T-helper 2 cell treated with Interferon-gamma antibody and Interleukin-4, amounts not matched to agents 5 μg/mL and 100 μg/mL, for 36 hours (primary cell): Measurements from ENCODE around the gene ZNF831.
A peak's percentile ranks its signal among the peaks of the same experiment; 100 is the strongest.

Experiments used
- DNase-seq: peaks from one replicate; pipeline ENCODE4 v3.0.0; 2021; ENCODE audit warnings: low spot score
- H3K27ac Mint-ChIP-seq: one replicate; pipeline ENCODE4 v1.8.0; 2021; ENCODE audit warnings: mild to moderate bottlenecking, mixed read lengths
- H3K27me3 Mint-ChIP-seq: one replicate; pipeline ENCODE4 v1.8.0; 2021; ENCODE audit warnings: low read depth, mixed read lengths
- H3K36me3 Mint-ChIP-seq: one replicate; pipeline ENCODE4 v1.8.0; 2021; ENCODE audit warnings: low read depth, mixed read lengths
- H3K4me1 Mint-ChIP-seq: one replicate; pipeline ENCODE4 v1.8.0; 2021; ENCODE audit warnings: low read depth, mixed read lengths
- H3K4me3 Mint-ChIP-seq: one replicate; pipeline ENCODE4 v1.8.0; 2022; ENCODE audit warnings: mild to moderate bottlenecking, moderate library complexity, mixed read lengths
- H3K9me3 Mint-ChIP-seq: one replicate; pipeline ENCODE4 v1.8.0; 2021; ENCODE audit warnings: mixed read lengths

Gene ZNF831

DNA sequence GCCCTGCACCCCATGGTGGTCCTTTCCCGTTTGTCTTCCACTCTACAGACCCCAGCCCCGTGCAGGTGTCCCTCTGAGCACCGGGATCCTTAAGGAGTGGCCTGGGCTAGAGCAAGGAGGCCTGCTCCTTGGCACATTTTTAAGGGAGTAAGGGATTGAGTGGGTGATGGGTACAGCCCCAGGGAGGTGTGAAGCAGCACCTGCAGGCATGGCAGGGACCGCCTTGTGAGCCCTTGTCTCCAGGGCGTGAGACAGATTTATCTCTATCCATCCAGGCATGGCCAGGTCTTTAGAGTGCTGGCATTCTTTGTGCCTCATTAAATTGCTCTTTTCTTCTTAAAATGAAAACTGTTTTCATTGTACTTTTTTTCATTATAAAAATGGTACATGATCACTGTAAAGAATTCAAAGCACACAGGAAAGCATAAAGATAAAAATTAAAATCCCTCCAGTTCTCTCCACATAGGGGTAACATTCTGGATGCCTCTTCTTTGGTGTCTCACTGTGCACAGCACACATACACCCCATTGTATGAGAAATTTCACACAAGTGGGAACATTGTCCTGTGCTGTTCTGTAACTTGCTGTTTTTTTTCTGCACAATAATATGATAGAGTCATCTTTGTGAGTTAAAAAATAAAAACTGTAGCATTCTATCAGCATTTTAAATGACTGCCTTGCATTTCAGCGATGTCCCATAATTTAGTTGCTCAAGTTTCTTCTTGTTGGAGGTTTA is 31.9 kb upstream of the ZNF831 start:
- Mint-ChIP-seq H3K9me3 (no peaks in the 10 kb centered on the region), H3K36me3 (no peaks in the 10 kb centered on the region), H3K4me1 (no peaks in the 10 kb centered on the region), H3K4me3 (no peak overlapping the region), H3K27ac (no peak overlapping the region), H3K27me3 (peaks cover 7% of the 10 kb centered on the region)
- DNase-seq, result no peak

DNA sequence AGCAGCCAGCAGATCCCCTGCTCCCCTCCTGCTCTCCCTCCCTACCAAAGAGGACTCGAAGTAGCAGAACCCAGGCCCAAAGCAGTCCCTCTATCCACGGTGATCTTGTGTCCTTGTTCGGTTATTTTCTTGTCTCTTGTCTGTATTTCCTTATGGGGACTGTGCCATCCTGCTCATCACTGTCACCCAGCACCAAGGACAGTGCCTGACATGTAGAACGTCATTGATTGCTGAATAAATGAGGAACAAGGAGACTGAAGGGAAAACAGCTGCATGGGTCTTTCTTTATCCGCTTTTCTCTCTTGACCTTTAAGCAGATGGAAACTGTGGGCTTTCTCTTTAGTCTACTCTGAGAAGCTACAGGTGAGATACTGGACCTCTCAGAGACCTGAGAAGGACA is 29.4 kb upstream of the ZNF831 start:
- no peaks in the 10 kb centered on the region for H3K4me1 Mint-ChIP-seq
- no peak overlapping the region for H3K4me3 Mint-ChIP-seq
- peaks cover 11% of the 10 kb centered on the region for H3K27me3 Mint-ChIP-seq
- H3K9me3 Mint-ChIP-seq, result no peaks in the 10 kb centered on the region
- H3K27ac Mint-ChIP-seq, result no peak overlapping the region
- no peaks in the 10 kb centered on the region for H3K36me3 Mint-ChIP-seq
- no peak for DNase-seq

DNA sequence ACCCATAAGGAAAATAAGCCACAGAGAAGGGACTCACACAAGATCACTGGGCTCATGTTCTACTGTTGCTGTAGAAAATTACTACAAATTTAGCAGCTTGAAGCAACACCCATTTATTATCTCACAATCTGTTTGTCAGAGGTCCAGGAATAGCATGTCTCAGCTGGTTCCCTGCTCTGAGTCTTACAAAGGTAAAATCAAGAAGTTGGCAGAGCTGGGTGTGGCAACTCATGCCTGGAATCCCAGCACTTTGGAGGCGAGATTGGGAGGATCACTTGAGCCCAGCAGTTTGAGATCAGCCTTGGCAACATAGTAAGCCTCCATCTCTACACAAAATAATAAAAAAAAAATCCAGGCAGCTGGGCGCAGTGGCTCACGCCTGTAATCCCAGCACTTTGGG is 28.5 kb upstream of the ZNF831 start:
- Mint-ChIP-seq H3K9me3 (no peaks in the 10 kb centered on the region), H3K4me3 (no peak overlapping the region), H3K27ac (no peak overlapping the region), H3K36me3 (no peaks in the 10 kb centered on the region), H3K4me1 (peaks cover 2% of the 10 kb centered on the region), H3K27me3 (peaks cover 11% of the 10 kb centered on the region)
- no peak for DNase-seq

DNA sequence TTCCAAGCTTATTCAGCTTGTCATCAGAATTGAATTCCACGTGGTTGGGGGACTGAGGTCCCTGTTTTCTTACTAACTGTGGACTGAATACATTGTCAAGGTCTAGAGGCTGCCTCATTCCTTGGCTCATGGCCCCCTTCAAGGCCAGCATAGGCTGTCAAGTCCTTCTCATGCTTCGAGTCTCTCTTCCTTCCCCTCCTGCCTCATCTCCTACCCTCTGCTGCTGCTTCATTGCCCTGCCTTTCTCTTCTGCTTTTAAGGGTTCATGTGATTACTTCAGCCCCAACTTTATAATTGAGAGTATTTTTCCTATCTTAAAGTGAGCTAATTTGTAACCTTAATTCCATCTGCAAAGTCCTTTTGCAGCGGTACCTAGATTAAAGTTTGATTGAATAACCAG is 27.6 kb upstream of the ZNF831 start:
- Mint-ChIP-seq H3K4me3 (no peak overlapping the region), H3K27ac (no peak overlapping the region), H3K4me1 (peaks cover 5% of the 10 kb centered on the region), H3K27me3 (peaks cover 11% of the 10 kb centered on the region), H3K36me3 (no peaks in the 10 kb centered on the region), H3K9me3 (no peaks in the 10 kb centered on the region)
- DNase-seq, result no peak

DNA sequence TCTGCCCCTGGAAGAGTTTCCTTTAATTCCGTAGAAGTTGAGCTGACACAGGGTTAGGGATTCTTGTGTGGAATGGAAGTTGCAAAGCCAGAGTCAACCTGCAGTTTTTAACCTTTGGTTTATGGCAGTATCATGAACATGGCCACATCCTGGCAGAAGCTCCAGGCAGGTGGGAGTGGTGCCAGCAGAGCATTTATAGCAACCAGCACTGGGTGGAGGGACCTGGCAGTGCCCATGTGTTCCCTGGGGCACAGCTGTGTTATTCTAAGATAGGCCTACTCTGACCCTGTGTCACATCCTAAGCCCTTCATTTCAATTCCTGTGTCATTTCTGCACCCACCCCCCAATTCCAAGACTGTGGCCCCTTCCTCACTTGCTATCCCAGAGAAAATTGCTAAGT is 26.1 kb upstream of the ZNF831 start:
- no peaks in the 10 kb centered on the region for H3K9me3 Mint-ChIP-seq
- no peaks in the 10 kb centered on the region for H3K36me3 Mint-ChIP-seq
- no peak overlapping the region for H3K27ac Mint-ChIP-seq
- peaks cover 11% of the 10 kb centered on the region for H3K27me3 Mint-ChIP-seq
- DNase-seq, result no peak
- H3K4me1 Mint-ChIP-seq, result peaks cover 5% of the 10 kb centered on the region
- no peak overlapping the region for H3K4me3 Mint-ChIP-seq

DNA sequence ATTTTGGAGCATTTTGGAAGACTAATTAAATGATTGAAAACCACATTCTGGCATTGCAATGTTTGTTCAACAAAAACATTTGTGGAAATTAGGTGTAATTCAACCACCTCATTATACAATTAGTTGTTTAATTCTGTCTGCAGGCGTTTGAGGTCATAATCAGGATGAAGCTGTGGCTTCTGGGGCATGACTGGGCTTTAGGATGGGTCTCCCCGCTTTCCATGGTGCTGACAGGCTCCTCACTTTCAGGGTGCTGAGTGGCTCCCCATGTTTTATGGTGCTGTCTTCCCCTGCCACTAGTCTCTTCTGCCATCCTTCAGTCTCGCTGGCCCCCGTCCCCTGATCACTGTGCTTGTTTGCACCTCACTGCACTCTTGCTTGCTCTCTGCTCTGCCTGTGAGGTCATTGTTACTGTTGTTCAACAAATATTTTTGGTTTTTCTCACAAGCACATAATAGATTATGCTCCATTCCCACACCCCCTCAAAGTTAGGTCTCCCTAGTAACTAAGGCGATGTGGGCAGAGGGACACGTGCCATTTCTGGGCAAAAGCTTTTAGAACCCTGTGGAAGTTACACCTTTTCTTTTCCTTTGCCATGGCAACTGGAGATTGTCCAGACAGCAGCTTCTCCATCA is 25.4 kb upstream of the ZNF831 start:
- no peaks in the 10 kb centered on the region for H3K9me3 Mint-ChIP-seq
- no peaks in the 10 kb centered on the region for H3K36me3 Mint-ChIP-seq
- no peak overlapping the region for H3K4me3 Mint-ChIP-seq
- peaks cover 5% of the 10 kb centered on the region for H3K4me1 Mint-ChIP-seq
- H3K27me3 Mint-ChIP-seq, result peaks cover 11% of the 10 kb centered on the region
- DNase-seq, result no peak
- H3K27ac Mint-ChIP-seq, result no peak overlapping the region

DNA sequence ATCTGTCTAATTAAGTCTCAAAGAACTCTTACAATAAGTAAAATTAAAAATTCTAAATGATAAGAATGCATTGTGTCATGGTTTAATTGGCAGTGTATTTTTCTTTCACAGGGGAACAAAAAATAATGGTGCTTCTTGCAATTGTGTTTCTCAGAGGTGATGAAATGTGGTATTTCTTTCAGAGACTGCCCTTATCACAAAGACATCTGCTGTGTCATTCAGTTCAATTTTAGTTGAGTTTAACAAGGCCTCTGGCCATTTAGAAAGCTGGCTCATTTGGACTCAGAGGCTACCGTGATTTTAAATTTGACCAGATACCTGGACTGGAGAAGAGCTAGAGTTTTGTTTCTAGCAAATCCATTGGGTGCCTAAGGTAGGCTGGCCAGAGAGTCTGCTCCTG is 23.6 kb upstream of the ZNF831 start:
- Mint-ChIP-seq H3K27ac (no peak overlapping the region), H3K36me3 (no peaks in the 10 kb centered on the region), H3K4me3 (no peak overlapping the region), H3K4me1 (peaks cover 12% of the 10 kb centered on the region), H3K9me3 (no peaks in the 10 kb centered on the region), H3K27me3 (peaks cover 8% of the 10 kb centered on the region)
- no peak for DNase-seq

DNA sequence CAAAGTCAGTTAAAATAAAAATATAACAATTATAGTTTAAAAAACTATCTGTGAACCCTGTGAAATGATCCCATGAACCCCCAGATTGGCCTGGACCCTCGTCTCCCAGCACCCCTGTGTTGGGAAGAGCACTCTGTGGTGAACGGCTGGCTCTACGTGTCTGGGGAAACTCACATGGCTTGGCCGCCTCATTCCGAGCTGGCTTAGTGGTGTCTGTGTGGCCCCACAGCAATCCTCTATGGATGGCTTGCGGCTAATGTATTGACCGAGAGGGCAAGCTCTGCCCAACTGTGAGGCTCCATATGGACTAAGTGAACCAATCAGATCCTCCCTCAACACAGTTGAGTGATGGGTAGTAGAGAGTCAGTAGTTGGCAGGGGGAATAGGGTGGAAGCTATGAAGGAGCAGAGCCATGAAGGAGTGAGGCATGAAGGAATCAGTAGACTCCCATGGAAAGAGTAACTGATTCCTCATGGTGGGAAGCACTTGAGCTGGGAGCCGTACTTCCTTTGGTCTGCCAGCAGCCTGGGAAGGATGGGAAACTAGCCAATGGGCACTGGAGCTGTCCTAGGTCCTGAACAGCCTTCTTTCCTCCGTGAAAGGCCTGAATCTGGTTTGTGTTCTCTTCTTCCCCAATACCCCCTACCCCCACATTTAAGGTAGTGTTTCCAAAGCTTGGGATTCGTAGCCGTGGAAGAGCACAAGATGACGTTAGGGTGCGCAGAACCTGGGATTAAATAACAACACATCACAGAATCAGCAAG is 21.6 kb upstream of the ZNF831 start:
- no peak overlapping the region for H3K27ac Mint-ChIP-seq
- H3K4me1 Mint-ChIP-seq, result peaks cover 32% of the 10 kb centered on the region
- no peak overlapping the region for H3K4me3 Mint-ChIP-seq
- H3K36me3 Mint-ChIP-seq, result peaks cover 3% of the 10 kb centered on the region
- DNase-seq, result no peak
- no peaks in the 10 kb centered on the region for H3K9me3 Mint-ChIP-seq
- H3K27me3 Mint-ChIP-seq, result peaks cover 3% of the 10 kb centered on the region

DNA sequence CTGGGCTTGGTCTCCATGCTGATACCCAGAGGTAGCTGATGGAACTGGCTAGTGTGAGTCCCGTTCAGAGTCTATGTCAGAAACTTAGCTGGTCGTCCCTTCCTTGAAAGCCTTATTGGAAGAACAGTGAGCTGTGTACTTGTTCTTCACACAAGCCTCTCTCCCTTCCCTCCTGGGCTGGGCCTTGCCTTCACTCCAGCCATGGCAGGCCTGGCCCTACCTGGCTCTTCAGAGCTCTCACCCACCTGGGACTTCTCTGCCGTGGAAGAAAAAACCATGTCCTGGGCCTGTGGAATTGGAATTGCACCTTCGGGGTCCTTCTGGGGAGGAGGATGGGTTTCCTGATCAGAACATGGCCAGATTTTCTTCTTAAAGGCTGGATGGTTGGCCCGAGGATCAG is 20.3 kb upstream of the ZNF831 start:
- Mint-ChIP-seq H3K36me3 (peaks cover 9% of the 10 kb centered on the region), H3K27ac (no peak overlapping the region), H3K4me1 (peaks cover 44% of the 10 kb centered on the region), H3K27me3 (peaks cover under 1% of the 10 kb centered on the region), H3K9me3 (no peaks in the 10 kb centered on the region), H3K4me3 (no peak overlapping the region)
- no peak for DNase-seq

DNA sequence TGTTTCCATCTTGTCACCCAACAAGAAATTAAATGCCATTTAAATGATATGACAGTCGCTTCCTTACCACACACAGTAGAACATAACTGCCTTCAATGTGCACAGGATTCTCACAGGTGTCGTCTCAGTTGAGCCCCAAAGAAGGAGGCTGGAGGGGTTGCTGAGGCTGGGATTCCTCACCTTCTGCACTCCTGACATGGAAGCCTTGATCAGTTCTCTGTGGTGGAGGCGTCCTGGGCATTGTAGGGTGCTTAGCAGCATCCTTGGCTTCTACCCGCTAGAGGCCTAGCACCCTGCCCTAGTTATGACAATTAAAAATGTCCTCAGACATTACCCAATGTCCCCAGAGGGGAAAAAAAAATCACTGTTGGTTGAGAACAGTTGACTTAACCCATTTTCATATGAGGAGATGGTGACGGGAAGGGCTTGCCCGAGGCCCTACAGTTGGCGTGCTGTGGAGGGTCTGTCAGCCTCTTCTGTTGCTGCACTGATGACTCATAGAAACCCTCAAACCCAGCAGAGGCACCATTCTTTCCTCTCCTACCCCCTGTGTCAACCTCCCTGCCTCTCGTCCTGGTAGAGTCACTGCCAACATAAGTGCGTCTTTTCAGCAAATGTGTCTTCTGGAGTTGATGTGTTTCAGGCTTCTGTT is 19.3 kb upstream of the ZNF831 start:
- Mint-ChIP-seq H3K27me3 (no peaks in the 10 kb centered on the region), H3K4me1 (peaks cover 52% of the 10 kb centered on the region), H3K9me3 (no peaks in the 10 kb centered on the region), H3K27ac (peak overlapping the region; percentile 19), H3K4me3 (no peak overlapping the region), H3K36me3 (peaks cover 9% of the 10 kb centered on the region)
- DNase-seq, result no peak

DNA sequence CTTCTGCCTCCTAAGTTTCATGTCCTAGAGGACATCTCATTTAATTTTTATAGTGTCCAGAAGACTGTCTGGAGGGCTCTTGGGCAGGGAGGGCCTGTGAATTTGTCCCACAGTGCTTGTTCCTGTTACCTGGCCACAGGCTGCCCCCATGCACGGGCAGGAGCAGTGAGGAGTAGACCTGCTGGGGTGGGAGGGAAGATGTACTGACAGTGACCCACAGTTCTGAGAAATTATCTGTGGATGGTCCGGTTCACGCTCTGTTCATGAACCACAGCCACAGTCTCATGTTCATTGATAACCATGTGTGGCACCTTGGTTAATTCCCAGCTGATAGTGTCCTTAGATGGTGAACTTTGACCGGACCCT is 18.8 kb upstream of the ZNF831 start:
- DNase-seq, result no peak
- H3K9me3 Mint-ChIP-seq, result no peaks in the 10 kb centered on the region
- peak overlapping the region; percentile 19 for H3K27ac Mint-ChIP-seq
- peaks cover 56% of the 10 kb centered on the region for H3K4me1 Mint-ChIP-seq
- no peak overlapping the region for H3K4me3 Mint-ChIP-seq
- H3K36me3 Mint-ChIP-seq, result peaks cover 9% of the 10 kb centered on the region
- no peaks in the 10 kb centered on the region for H3K27me3 Mint-ChIP-seq

DNA sequence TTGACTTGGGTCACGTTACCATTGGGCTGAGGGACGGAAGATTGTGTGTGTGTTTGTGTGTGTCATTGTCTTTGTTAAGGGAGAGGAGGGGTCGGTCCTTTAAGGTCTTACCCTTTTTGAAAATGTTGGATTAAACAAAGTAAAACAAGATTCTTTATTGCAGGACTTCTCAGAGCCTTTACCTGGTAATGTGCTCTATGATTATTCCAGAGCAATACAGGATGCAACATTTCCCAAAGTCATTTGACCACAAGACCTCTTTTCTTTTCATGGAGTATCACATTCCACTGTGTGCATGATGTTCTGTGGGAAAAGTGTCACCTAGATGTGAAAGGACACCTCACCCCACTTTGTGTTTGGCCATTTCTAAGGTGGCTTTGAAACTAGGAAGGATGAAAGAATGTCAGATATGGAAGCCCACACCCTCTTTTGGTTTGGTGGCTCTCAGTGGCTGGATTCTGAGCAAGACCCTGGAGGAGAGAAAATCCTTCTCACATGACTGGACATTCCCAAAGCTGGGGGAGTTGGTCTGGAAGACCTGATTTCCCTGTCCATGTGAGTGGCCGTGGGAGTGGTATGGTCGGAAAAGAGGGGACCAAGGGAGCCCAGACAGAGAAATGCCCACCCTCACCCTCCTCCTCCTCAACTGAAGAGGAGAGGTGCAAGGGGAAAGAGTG is 18.2 kb upstream of the ZNF831 start:
- Mint-ChIP-seq H3K27me3 (no peaks in the 10 kb centered on the region), H3K27ac (peak overlapping the region; percentile 84), H3K4me3 (peak overlapping the region; percentile 84), H3K9me3 (no peaks in the 10 kb centered on the region), H3K36me3 (peaks cover 9% of the 10 kb centered on the region), H3K4me1 (peaks cover 58% of the 10 kb centered on the region)
- no peak for DNase-seq

DNA sequence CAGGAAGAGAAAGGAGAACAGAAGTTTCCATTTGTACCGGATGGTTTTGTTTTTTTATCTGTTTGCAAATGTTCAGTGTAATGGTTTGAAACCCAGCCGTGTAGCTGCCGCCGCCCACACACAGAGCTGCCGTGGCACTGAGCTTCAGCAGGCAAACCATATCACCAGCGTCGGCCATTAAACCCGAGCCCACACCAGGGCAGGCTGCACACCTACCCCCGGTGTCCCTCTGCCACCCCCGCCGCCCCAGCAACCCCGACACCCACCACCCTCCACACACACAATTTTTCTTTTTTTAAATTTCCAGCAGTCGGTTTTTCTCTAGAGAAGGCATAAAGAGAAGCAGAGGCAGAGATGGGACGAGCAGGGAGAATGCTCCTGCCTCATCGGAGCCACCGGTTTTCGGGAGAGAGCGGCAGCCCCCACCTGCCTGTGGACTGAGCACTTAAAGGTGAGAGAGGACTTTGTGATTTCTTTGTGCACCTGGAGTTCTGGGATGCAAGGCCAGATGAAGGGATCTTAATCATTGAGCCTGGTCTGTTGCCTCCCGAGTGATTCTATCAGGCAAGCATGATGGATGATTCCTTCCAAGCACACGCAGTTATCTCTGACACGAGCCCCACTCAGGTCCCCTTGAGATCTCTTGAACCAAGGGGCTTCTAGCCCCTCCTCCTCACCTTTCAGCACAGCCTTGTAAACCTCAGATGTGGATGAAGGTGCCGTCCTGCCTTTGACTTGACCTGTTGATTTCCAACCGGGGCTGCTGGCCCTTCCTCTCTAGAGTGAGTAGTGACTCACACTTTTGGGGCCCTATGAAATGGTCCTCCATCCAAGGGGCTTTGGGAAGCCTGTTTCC is 17.5 kb upstream of the ZNF831 start:
- Mint-ChIP-seq H3K36me3 (peaks cover 9% of the 10 kb centered on the region), H3K9me3 (no peaks in the 10 kb centered on the region), H3K27ac (peak overlapping the region; percentile 84), H3K4me3 (peak overlapping the region; percentile 84), H3K4me1 (peaks cover 64% of the 10 kb centered on the region), H3K27me3 (no peaks in the 10 kb centered on the region)
- DNase-seq, result peak; percentile 70
